Activated CD8-positive, alpha-beta T cell treated with anti-CD3 and anti-CD28 coated beads for 36 hours (primary cell): ENCODE results near the gene PDE6A. TPM values are rescaled to one million over a fixed set of nuclear protein-coding genes. Genes with fewer than 3 reads are reported as not detected.

Experiments used
- ATAC-seq: fragments of 200-7000 bp; cut with Tn5 transposase; one replicate; pipeline ENCODE4 v1.10.0; 2021; ENCODE audit warnings: mild to moderate bottlenecking, moderate library complexity
- CTCF ChIA-PET: fragments of 350-600 bp; sonication (Branson Sonifier 250); formaldehyde crosslinking; loops from one replicate; lab custom pipeline; 2021; ENCODE audit warnings: antibody characterized with exemption; lab: Charles Lee
- POLR2A ChIA-PET: fragments of 350-600 bp; sonication (Branson Sonifier 250); formaldehyde crosslinking; loops from one replicate; lab custom pipeline; 2021; ENCODE audit warnings: antibody characterized with exemption; lab: Charles Lee
- DNase-seq: peaks from one replicate; pipeline ENCODE4 v3.0.0-alpha.2; 2020
- H3K27ac Mint-ChIP-seq: one replicate; pipeline ENCODE4 v1.8.0; 2021; ENCODE audit warnings: mild to moderate bottlenecking, mixed read lengths
- H3K27me3 Mint-ChIP-seq: one replicate; pipeline ENCODE4 v1.8.0; 2021; ENCODE audit warnings: mixed read lengths
- H3K36me3 Mint-ChIP-seq: one replicate; pipeline ENCODE4 v1.8.0; 2021; ENCODE audit warnings: low read depth, mixed read lengths
- H3K4me1 Mint-ChIP-seq: one replicate; pipeline ENCODE4 v1.8.0; 2021; ENCODE audit warnings: low read depth, mixed read lengths
- H3K4me3 Mint-ChIP-seq: one replicate; pipeline ENCODE4 v1.8.0; 2021; ENCODE audit warnings: mild to moderate bottlenecking, moderate library complexity, mixed read lengths
- H3K9me3 Mint-ChIP-seq: one replicate; pipeline ENCODE4 v1.8.0; 2021; ENCODE audit warnings: mixed read lengths
- intact Hi-C: fragments of 100-400 bp; cut with micrococcal nuclease; formaldehyde crosslinking; loops from one replicate; pipeline ENCODE4 v1.10.0; 2022
- total RNA-seq, 2 experiments: library from RNA; stranded (reverse); gene quantifications; one replicate each; pipeline ENCODE4 v1.2.3, GENCODE V29; 2021
- TF ChIP-seq, protein P1 (sequence below): fragments of 200-600 bp; IDR thresholded peaks from one replicate; pipeline ENCODE4 v1.8.0; 2022; ENCODE audit warnings: antibody characterized with exemption, mild to moderate bottlenecking

PDE6A gene
- total RNA-seq, 2 experiments from 2014 or later, result not detected

GRCh38 chr5:149808264-149808982, 136.2 kb downstream of the PDE6A start:
- ChIA-PET POLR2A (no interaction called here), CTCF (no interaction called here)
- no peaks in the 10 kb centered on the region for H3K9me3 Mint-ChIP-seq
- DNase-seq (no peak), ATAC-seq (no peak)
- TF ChIP-seq, protein P1, sequence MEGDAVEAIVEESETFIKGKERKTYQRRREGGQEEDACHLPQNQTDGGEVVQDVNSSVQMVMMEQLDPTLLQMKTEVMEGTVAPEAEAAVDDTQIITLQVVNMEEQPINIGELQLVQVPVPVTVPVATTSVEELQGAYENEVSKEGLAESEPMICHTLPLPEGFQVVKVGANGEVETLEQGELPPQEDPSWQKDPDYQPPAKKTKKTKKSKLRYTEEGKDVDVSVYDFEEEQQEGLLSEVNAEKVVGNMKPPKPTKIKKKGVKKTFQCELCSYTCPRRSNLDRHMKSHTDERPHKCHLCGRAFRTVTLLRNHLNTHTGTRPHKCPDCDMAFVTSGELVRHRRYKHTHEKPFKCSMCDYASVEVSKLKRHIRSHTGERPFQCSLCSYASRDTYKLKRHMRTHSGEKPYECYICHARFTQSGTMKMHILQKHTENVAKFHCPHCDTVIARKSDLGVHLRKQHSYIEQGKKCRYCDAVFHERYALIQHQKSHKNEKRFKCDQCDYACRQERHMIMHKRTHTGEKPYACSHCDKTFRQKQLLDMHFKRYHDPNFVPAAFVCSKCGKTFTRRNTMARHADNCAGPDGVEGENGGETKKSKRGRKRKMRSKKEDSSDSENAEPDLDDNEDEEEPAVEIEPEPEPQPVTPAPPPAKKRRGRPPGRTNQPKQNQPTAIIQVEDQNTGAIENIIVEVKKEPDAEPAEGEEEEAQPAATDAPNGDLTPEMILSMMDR, result no peak
- H3K4me1 Mint-ChIP-seq, result peaks cover 10% of the 10 kb centered on the region
- H3K36me3 Mint-ChIP-seq, result no peaks in the 10 kb centered on the region
- intact Hi-C loops, result no loop called here
- no peaks in the 10 kb centered on the region for H3K27me3 Mint-ChIP-seq
- no peak overlapping the region for H3K27ac Mint-ChIP-seq
- H3K4me3 Mint-ChIP-seq, result no peak overlapping the region

Other genes starting within 250 kb of the PDE6A start
- 1 to 10 TPM; 6.8 to 7.1 TPM for gene PPARGC1B, start 214.5 kb downstream of the PDE6A start, total RNA-seq
- 1 to 10 TPM; 5.0 to 5.3 TPM for gene SLC26A2, start 16.0 kb upstream of the PDE6A start, total RNA-seq
- 1 to 10 TPM; 1.2 to 2.2 TPM for gene TIGD6, start 55.9 kb upstream of the PDE6A start, total RNA-seq
- gene HMGXB3, start 55.9 kb upstream of the PDE6A start, total RNA-seq, result 10 to 100 TPM; 30.4 to 32.6 TPM
- not detected for gene CSF1R, start 141.8 kb upstream of the PDE6A start, total RNA-seq
- gene PDGFRB, start 211.1 kb upstream of the PDE6A start, total RNA-seq, result under 1 TPM; 0.58 to 0.74 TPM
- not detected for gene CDX1, start 222.0 kb upstream of the PDE6A start, total RNA-seq
- not detected for gene SLC6A7, start 245.3 kb upstream of the PDE6A start, total RNA-seq